Astrocyte of the cerebellum (primary cell): Measurements from ENCODE around the gene ATP5MG.

Source experiments
- DNase-seq: peaks from one replicate; pipeline ENCODE4 v3.0.0-alpha.2; 2011; ENCODE audit warnings: low read depth
- H3K4me3 ChIP-seq: 2 replicates; pipeline ENCODE4 v1.5.1; 2011; ENCODE audit warnings: mild to moderate bottlenecking, low read depth, low read length, moderate library complexity
- CTCF ChIP-seq: IDR thresholded peaks from 2 replicates; pipeline ENCODE4 v1.5.1; 2012; ENCODE audit warnings: low read length, low read depth, moderate library complexity, mild to moderate bottlenecking; ENCODE audit errors: missing control alignments
- in situ Hi-C: cut with HindIII; loops from 2 replicates; pipeline ENCODE4 v1.10.0; 2017; ENCODE audit warnings: low sequenced_read_pairs

The ATP5MG gene

GRCh38 chr11:118443590-118444218 is 42.3 kb downstream of the ATP5MG start:
- no peak overlapping the region for H3K4me3 ChIP-seq
- DNase-seq, result no peak
- in situ Hi-C loops, result no loop called here
- TF ChIP-seq CTCF, result no peak

GRCh38 chr11:118447423-118447822 is 46.0 kb downstream of the ATP5MG start:
- TF ChIP-seq CTCF, result no peak
- no peak for DNase-seq
- in situ Hi-C loops, result no loop called here
- H3K4me3 ChIP-seq, result no peak overlapping the region

GRCh38 chr11:118448294-118448693 is 46.9 kb downstream of the ATP5MG start:
- in situ Hi-C loops, result no loop called here
- TF ChIP-seq CTCF, result no peak
- no peak overlapping the region for H3K4me3 ChIP-seq
- no peak for DNase-seq

- in situ Hi-C loops, result no loop called here
- DNase-seq, result no peak
These were observed 48.0 kb downstream of the ATP5MG start for GRCh38 chr11:118449316-118449918.

GRCh38 chr11:118450451-118450850 is 49.0 kb downstream of the ATP5MG start:
- no peak overlapping the region for H3K4me3 ChIP-seq
- TF ChIP-seq CTCF, result no peak
- in situ Hi-C loops, result no loop called here
- no peak for DNase-seq

More at GRCh38 chr11:118449316-118449918, 48.0 kb downstream of the ATP5MG start:
- TF ChIP-seq CTCF, result no peak
- no peak overlapping the region for H3K4me3 ChIP-seq
